Fibroblast of pulmonary artery (primary cell): Measurements from ENCODE around the gene PTPN6.

Experiments
- DNase-seq: peaks from one replicate; pipeline ENCODE4 v3.0.0-alpha.2; 2010; ENCODE audit warnings: low read depth
- H3K4me3 ChIP-seq: replicated peaks from 2 replicates; pipeline ENCODE4 v1.5.1; 2011; ENCODE audit warnings: low read depth, mild to moderate bottlenecking, control low read depth, low read length, moderate library complexity
- CTCF ChIP-seq: IDR thresholded peaks from 2 replicates; pipeline ENCODE4 v1.5.1; 2011; ENCODE audit warnings: mild to moderate bottlenecking, control low read depth, low read length, inconsistent platforms; ENCODE audit errors: missing control alignments

The PTPN6 gene

GRCh38 chr12:6916426-6917200 is 34.5 kb upstream of the PTPN6 start:
- TF ChIP-seq CTCF = no peak
- no peak for DNase-seq
- H3K4me3 ChIP-seq = no peak overlapping the region

GRCh38 chr12:6917491-6918231 is 33.5 kb upstream of the PTPN6 start:
- DNase-seq = peak; percentile 42

GRCh38 chr12:6919588-6919987 is 31.6 kb upstream of the PTPN6 start:
- no peak for TF ChIP-seq CTCF
- DNase-seq = no peak
- H3K4me3 ChIP-seq = no peak overlapping the region

More at GRCh38 chr12:6917491-6918231, 33.5 kb upstream of the PTPN6 start:
- no peak overlapping the region for H3K4me3 ChIP-seq
- TF ChIP-seq CTCF = no peak

GRCh38 chr12:6921539-6921938 is 29.6 kb upstream of the PTPN6 start:
- no peak for DNase-seq
- no peak for TF ChIP-seq CTCF
- H3K4me3 ChIP-seq = no peak overlapping the region

GRCh38 chr12:6921996-6922946 is 28.9 kb upstream of the PTPN6 start:
- H3K4me3 ChIP-seq = no peak overlapping the region
- no peak for TF ChIP-seq CTCF
- no peak for DNase-seq

GRCh38 chr12:6923003-6923732 is 28.0 kb upstream of the PTPN6 start:
- H3K4me3 ChIP-seq = no peak overlapping the region
- no peak for DNase-seq
- TF ChIP-seq CTCF = no peak
